GM18907 (cell line): ENCODE results near the gene CEP192.
A peak's percentile ranks its signal among the peaks of the same experiment; 100 is the strongest.

ENCODE experiments used
- ATAC-seq: cut with Tn5 transposase; IDR thresholded peaks from one replicate; pipeline ENCODE4 v1.9.1; 2021; ENCODE audit warnings: mild to moderate bottlenecking, moderate library complexity; ENCODE audit not compliant: unreplicated experiment

CEP192 gene

GRCh38 chr18:13136904-13137669 is 145.9 kb downstream of the CEP192 start:
- ATAC-seq: peak; percentile 36

- ATAC-seq: peak; percentile 84
Observed at GRCh38 chr18:13137670-13138419, 146.7 kb downstream of the CEP192 start.

- no peak for ATAC-seq
Observed at GRCh38 chr18:13138420-13139139, 147.4 kb downstream of the CEP192 start.

GRCh38 chr18:13139885-13140450 is 148.8 kb downstream of the CEP192 start:
- no peak for ATAC-seq

- no peak for ATAC-seq
Observed at GRCh38 chr18:13141209-13141608, 150.0 kb downstream of the CEP192 start.

GRCh38 chr18:13145636-13146190 is 154.6 kb downstream of the CEP192 start:
- no peak for ATAC-seq

GRCh38 chr18:13147130-13147529 is 156.0 kb downstream of the CEP192 start:
- no peak for ATAC-seq

GRCh38 chr18:13151656-13152055 is 160.5 kb downstream of the CEP192 start:
- ATAC-seq: no peak

GRCh38 chr18:13158428-13158827 is 167.3 kb downstream of the CEP192 start:
- ATAC-seq: no peak

- no peak for ATAC-seq
Observed at GRCh38 chr18:13159579-13159978, 168.4 kb downstream of the CEP192 start.

- no peak for ATAC-seq
Observed at GRCh38 chr18:13161276-13161899, 170.2 kb downstream of the CEP192 start.

GRCh38 chr18:13163167-13163927 is 172.2 kb downstream of the CEP192 start:
- ATAC-seq: no peak

- no peak for ATAC-seq
Observed at GRCh38 chr18:13164406-13164805, 173.2 kb downstream of the CEP192 start.

- no peak for ATAC-seq
Observed at GRCh38 chr18:13165636-13166423, 174.7 kb downstream of the CEP192 start.

- ATAC-seq: no peak
Observed at GRCh38 chr18:13173578-13174145, 182.5 kb downstream of the CEP192 start.
